Body of pancreas (tissue), 4 donors: ENCODE results near the gene SERPINA5.

ENCODE experiments used
- CTCF ChIP-seq, 7 experiments: fragments of 450-650 bp in 4 of 7; fragments of 200-600 bp in 3 of 7; sonication (generic) in 3 of 7; IDR thresholded peaks; one replicate each; pipeline ENCODE4 v1.5.1; 2016 to 2019; ENCODE audit warnings: antibody characterized with exemption in 7 of 7
- POLR2A ChIP-seq, 3 donors: fragments of 450-650 bp; IDR thresholded peaks; one replicate each; pipeline ENCODE4 v1.6.1; 2016; ENCODE audit warnings: antibody characterized with exemption in 3 of 3, mild to moderate bottlenecking in 2 of 3

GRCh38 chr14:94620597-94620996, 39.4 kb downstream of the SERPINA5 start:
- TF ChIP-seq CTCF (IDR thresholded peaks at IDR 0.05) (no peak), POLR2A (IDR thresholded peaks at IDR 0.05) (peak in 1 of 3 donors; percentile 10)
